Heart left ventricle (tissue), 13 donors: Measurements from ENCODE around the gene PHLDA2.

ENCODE experiments used
- POLR2A ChIP-seq, 2 donors: fragments of 450-650 bp; IDR thresholded peaks; one replicate each; pipeline ENCODE4 v1.6.1; 2017; ENCODE audit warnings: antibody characterized with exemption in 2 of 2, mild to moderate bottlenecking in 2 of 2, moderate library complexity in 2 of 2
- TF ChIP-seq, protein P1 (sequence below), 12 donors: fragments of 200-600 bp; sonication (generic) in 4 of 12; IDR thresholded peaks; one replicate each; pipeline versions ENCODE4 v1.5.0 to v1.8.0; 2018 to 2022; ENCODE audit warnings: antibody characterized with exemption in 12 of 12, mild to moderate bottlenecking in 5 of 12
- donor health status: ischemic (EF 13 %, LVEDD 7.1; RV severe dilation, severe dysfunction).
- donor health status: DM: no; HTN: yes; CAD: no.
- donor health status: DM: no; HTN: no; CAD: no.
- donor health status: ischemic (EF 25% LVEDD 6.9; RV normal size, moderate dysfunction).
- donor health status: ischemic (EF 25% LVEDD 5.7; RV mildly dilated, moderate dysfunction).
- donor health status: ischemic (EF 35%, LVEDD 5.7; RV mildly dilated, moderate dysfunction).
- donor health status: nonischemic (EF 11% LVEDD 7.7; RV severe dilation, severe dysfunction).
- donor health status: DM: yes; HTN: yes; CAD: no.
- donor health status: PGD.
- donor health status: ischemic (EF 29% LVEDD 5.4; RV normal size, mild dysfunction).
- donor health status: nonischemic (EF 23%, LVEDD 6.1; RV moderate dilation, normal function).

DNA sequence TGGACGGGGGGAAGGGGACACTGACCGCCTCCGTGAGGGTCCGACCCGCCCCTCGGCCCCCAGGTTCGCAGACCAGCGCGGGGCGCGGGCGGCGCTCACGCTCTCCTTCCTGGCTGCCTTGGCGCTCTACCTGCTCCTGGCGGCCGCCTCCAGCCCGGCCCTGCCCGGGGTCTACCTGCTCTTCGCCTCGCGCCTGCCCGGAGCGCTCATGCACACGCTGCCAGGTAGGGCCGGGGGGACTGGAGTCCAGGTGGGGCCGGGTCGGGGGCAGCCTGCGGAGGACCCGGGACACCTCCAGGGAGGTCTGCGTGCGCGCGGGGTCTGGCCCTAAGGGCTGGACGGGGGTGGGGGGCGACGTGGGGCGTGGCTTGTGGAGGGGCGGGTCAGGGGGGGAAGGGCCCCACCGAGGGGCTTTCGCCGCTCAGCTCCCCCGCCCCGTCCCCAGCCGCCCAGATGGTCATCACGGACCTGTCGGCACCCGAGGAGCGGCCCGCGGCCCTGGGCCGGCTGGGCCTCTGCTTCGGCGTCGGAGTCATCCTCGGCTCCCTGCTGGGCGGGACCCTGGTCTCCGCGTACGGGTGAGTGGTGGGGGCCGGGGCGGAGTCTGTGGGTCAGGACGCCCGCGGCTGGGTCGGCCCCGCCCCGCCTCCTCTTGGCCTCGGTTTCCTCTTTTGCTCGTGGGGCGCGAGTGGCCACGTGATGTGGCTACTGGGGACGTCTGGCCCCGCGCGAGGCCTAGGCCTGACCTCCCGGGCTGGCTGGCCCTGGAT lies 19.9 kb downstream of the PHLDA2 start:
- TF ChIP-seq, protein P1, sequence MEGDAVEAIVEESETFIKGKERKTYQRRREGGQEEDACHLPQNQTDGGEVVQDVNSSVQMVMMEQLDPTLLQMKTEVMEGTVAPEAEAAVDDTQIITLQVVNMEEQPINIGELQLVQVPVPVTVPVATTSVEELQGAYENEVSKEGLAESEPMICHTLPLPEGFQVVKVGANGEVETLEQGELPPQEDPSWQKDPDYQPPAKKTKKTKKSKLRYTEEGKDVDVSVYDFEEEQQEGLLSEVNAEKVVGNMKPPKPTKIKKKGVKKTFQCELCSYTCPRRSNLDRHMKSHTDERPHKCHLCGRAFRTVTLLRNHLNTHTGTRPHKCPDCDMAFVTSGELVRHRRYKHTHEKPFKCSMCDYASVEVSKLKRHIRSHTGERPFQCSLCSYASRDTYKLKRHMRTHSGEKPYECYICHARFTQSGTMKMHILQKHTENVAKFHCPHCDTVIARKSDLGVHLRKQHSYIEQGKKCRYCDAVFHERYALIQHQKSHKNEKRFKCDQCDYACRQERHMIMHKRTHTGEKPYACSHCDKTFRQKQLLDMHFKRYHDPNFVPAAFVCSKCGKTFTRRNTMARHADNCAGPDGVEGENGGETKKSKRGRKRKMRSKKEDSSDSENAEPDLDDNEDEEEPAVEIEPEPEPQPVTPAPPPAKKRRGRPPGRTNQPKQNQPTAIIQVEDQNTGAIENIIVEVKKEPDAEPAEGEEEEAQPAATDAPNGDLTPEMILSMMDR (IDR thresholded peaks at IDR 0.05) = no peak
- no peak for TF ChIP-seq POLR2A (IDR thresholded peaks at IDR 0.05)
